G401.6 (cell line): ENCODE measurements around the gene HLF.
"Not testable (repeated sequence)": the region's sequence is repeated elsewhere in the genome, so short reads cannot be mapped to it uniquely, and the experiment has no call there.

ENCODE experiments used
- FAIRE-seq: peaks from 2 replicates; lab custom pipeline; 2012; peaks lifted over from hg19 to GRCh38; lab: Jason Lieb, UNC

The HLF gene

GRCh38 chr17:55312852-55313251, 48.1 kb downstream of the HLF start:
- FAIRE-seq: no peak

DNA sequence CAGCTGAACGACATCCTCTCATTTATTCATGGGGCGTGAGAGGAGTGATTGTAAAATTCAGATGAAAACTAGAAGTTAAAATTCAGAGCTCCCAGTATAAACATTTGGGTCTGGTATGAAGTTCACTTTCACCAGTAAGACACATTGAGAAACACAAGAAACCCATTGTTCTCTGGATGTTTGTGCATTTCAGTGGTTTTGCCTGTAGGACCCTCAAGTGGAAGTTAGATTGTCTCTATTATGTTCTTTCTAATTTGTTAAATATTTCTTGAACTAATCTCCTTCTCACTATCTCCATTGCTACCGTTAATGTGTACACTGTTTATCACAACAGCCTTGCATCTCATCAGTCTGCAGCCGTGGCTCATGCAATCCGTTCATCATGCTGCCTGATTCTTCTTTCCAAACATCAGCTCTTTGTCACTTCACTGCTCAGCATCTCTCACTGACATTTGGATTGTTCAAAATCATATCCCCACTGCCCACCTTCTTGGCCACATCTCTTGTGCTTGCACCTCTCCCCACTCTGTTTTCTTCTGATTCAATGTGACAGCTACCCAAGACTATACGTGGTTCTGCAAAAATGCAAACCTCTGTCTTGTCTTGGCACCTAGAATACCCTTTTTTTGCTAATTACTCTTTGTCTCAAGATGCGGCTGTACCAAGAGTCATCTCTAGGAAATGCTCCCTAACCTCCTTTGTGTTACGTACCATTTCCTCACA, 49.5 kb downstream of the HLF start:
- no peak for FAIRE-seq

DNA sequence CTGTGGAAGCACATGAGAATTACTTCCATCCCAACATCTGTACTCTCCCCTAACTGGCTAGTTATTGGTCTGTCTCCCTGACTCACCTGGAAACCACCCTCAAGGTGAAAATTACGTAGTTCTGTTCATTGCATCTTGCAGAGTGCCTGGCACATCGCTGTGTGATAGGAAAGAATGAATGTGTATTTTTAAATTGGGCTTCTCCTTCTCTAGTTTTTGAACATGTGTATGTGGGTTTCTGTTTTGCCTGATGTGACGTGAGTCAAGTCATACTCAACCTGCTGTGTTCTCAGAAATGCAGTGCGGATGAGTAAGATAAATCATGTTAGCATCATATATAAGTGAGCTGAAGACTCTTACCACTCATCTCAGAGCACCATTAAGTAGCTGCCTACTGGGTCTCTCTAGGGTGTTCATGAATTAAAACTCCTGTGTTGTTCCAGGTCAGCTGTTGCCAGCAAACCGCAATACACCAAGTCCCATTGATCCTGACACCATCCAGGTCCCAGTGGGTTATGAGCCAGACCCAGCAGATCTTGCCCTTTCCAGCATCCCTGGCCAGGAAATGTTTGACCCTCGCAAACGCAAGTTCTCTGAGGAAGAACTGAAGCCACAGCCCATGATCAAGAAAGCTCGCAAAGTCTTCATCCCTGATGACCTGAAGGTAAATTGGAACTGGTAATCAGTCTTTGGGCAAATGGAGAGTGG, 50.2 kb downstream of the HLF start:
- no peak for FAIRE-seq

DNA sequence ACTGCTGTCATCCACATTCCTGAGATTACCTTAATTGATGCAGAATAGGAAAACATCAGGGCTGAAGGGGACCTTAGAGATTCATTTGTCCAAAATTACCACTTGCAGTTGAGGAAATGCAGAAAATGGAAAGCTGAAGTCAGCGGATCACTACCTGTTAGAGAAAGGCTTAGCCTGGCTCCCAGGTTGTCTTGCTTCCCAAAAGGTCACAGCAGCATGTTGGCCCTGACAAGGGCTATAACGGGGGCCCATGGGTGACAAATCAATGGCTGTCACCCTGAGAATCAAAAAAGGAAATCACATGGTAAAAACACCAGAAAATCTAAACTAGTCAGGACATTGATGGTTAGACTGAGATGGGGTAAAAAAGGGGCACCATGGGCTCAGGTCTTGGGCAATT, 51.7 kb downstream of the HLF start:
- FAIRE-seq: no peak

DNA sequence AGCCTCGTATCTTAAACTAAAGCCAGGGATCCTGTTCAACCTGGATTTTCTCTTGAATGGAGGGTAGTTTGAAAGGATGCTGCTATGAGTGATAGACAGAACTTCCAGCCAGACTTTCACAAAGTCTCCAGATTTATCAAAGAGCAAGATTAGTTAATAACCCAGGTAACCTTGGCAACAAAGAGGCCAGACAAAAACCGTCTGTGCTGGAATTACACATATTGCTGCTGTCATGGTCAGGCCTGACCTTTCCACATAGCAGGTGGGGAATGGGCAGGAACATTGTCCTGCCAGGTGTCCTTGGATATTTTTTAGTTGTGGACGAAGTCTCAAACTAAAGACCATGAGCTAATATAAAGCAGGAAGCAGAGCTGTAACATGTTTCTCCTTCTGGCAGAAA, 52.5 kb downstream of the HLF start:
- no peak for FAIRE-seq

GRCh38 chr17:55318081-55318480, 53.3 kb downstream of the HLF start:
- no peak for FAIRE-seq

GRCh38 chr17:55318715-55319487, 54.1 kb downstream of the HLF start:
- FAIRE-seq: no peak

DNA sequence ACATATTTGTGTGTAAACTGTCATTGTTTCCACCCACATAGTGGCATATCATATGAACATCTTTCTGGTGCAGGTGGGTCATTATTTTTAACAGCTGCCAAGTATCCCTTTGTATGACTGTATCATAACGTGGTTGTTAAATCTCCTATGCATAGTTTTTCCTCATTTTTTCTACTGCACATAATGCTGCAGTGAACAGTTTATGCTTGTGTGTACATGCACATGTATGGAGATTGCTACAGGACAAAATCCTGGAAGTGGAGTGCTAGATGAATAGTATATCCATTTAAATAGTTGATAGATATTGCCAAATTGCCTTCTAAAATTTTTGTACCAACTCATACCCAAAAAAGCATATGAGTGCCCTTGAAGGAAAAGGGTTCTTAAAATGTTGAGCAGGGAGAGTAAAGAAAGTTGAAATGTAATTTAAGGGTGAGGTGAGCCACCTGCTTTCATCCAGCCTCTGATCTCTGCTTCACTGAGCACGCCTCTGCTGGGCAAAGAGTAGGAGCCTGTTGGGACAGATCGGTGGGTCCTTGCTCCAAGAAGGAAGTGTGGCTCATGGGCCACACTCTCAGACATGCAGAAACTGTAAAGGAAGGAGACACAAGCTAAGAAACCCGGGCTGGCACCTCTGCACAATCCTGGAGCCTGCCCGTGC, 55.3 kb downstream of the HLF start:
- no peak for FAIRE-seq

DNA sequence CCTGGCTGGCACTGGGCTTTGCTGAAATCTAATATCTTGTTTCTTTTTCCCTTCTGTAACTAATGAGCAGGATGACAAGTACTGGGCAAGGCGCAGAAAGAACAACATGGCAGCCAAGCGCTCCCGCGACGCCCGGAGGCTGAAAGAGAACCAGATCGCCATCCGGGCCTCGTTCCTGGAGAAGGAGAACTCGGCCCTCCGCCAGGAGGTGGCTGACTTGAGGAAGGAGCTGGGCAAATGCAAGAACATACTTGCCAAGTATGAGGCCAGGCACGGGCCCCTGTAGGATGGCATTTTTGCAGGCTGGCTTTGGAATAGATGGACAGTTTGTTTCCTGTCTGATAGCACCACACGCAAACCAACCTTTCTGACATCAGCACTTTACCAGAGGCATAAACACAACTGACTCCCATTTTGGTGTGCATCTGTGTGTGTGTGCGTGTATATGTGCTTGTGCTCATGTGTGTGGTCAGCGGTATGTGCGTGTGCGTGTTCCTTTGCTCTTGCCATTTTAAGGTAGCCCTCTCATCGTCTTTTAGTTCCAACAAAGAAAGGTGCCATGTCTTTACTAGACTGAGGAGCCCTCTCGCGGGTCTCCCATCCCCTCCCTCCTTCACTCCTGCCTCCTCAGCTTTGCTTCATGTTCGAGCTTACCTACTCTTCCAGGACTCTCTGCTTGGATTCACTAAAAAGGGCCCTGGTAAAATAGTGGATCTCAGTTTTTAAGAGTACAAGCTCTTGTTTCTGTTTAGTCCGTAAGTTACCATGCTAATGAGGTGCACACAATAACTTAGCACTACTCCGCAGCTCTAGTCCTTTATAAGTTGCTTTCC, 56.0 kb downstream of the HLF start:
- no peak for FAIRE-seq

- no peak for FAIRE-seq
These were observed 56.8 kb downstream of the HLF start for GRCh38 chr17:55321427-55322060.

- FAIRE-seq: no peak
These were observed 57.8 kb downstream of the HLF start for GRCh38 chr17:55322453-55322985.

DNA sequence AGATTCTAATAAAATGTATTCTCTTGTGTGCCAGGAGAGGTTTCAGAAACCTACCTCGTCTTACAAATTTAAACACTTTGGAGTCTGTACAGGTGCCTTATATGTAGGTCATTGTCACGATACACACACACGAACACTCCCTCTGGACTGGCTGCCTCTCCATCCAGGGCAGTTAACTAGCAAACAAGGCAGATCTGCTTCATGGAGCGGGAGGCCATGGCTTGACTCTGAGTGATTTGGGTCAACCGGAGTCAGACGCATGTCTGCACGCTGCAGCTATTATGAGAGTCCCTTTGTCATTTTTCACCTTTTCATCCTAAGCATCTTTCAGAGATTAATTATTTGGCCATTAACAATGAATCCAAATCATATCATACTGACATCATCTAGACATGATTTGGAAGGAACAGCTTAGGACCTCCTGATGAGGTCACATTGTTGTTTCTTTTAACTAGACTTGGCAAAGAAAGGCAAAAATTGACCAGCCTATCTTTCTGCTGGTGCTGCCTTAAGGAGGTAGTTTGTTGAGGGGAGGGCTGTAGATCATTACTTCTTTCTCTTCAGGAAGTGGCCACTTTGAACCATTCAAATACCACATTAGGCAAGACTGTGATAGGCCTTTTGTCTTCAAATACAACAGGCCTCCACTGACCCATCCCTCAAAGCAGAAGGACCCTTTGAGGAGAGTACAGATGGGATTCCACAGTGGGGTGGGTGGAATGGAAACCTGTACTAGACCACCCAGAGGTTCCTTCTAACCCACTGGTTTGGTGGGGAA, 58.9 kb downstream of the HLF start:
- no peak for FAIRE-seq

DNA sequence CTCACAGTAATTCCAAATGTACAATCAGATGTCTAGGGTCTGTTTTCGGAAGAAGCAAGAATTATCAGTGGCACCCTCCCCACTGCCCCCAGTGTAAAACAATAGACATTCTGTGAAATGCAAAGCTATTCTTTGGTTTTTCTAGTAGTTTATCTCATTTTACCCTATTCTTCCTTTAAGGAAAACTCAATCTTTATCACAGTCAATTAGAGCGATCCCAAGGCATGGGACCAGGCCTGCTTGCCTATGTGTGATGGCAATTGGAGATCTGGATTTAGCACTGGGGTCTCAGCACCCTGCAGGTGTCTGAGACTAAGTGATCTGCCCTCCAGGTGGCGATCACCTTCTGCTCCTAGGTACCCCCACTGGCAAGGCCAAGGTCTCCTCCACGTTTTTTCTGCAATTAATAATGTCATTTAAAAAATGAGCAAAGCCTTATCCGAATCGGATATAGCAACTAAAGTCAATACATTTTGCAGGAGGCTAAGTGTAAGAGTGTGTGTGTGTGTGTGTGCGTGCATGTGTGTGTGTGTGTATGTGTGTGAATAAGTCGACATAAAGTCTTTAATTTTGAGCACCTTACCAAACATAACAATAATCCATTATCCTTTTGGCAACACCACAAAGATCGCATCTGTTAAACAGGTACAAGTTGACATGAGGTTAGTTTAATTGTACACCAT, 59.7 kb downstream of the HLF start:
- no peak for FAIRE-seq

DNA sequence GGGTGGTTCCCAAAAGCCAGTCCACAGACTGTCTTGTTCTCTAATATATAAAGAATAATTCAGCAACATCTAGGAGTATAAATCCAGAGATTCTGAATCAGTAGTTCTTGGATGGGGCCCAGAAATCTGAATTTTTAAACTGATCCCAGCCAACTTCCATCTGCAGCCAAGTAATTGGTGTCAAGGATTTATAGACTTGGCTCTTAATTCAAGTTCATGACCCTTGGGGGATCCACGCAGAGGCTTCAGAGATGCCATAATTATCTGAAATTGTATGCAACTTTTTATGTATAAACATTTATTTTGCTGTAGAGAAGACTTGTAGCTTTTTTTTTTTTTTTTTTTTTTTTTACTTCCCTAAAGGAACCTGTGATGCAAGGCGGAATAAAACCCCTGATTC, 60.6 kb downstream of the HLF start:
- FAIRE-seq: no peak

GRCh38 chr17:55326030-55326429, 61.3 kb downstream of the HLF start:
- FAIRE-seq: no peak

- FAIRE-seq: no peak
These were observed 62.7 kb downstream of the HLF start for GRCh38 chr17:55327225-55328088.

DNA sequence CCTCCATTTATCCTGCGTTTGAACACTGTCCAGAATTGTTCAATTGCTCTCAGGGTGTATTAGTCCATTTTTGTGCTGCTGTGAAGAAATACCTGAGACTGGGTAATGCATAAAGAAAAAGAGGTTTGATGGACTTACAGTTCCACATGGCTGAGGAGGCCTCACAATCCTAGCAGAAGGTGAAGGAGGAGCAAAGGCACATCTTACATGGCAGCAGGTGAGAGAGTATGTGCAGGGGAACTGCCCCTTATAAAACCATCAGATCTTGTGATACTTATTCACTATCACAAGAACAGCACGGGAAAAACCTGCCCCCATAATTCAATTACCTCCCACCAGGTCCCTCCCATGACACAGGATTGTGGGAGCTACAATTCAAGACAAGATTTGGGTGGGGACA, 63.8 kb downstream of the HLF start:
- not testable (repeated sequence) for FAIRE-seq

DNA sequence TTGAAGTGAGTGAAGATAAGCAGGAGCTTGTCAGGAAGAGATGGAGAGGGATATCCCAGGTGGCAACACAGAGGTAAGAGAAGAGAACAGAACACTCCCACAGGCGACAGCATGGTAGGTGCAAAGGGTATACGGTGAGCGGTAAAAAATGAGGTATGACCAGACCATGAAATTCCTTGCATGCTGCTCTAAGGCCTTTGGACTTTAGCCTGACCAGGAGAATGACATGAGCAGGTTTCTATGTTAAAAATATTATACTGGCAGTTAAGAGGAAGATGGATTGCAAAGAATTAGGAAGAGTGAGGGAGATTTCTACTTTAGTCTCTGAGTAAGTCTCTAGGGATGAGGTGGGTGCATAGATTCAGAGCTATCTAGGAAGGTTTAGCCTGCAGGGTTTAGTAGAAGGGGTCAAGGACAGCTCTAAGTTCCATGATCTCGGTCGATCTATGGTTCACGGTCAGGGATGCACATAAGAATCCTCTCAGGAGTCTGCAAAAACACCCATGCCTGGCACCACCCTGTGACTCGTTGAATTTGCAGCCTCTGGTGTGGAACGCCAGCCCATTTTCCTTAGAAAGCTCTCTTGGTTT, 65.7 kb downstream of the HLF start:
- no peak for FAIRE-seq
